ENCODE measurements around the gene YBEY. TPM values are rescaled to one million over a fixed set of nuclear protein-coding genes. Genes with fewer than 3 reads are reported as not detected.

Gene YBEY, protein sequence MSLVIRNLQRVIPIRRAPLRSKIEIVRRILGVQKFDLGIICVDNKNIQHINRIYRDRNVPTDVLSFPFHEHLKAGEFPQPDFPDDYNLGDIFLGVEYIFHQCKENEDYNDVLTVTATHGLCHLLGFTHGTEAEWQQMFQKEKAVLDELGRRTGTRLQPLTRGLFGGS
- polyA plus RNA-seq, result 16.2 to 23.5 TPM (median 20.8 TPM) in 3 replicates
- polyA plus RNA-seq (2011; ENCODE audit: low read depth), result 15.4 TPM
- 26.7 and 33.2 TPM in 2 replicates for polyA plus RNA-seq (2011; cell fraction: cytosol; rRNA removed)
- polyA plus RNA-seq (2011; cell fraction: nucleus; rRNA removed), result 17.2 and 19.1 TPM in 2 replicates
- 13.9 and 22.3 TPM in 2 replicates for polyA plus RNA-seq (2012; ENCODE audit: low replicate concordance)
- 7.3 to 10.8 TPM (median 10.8 TPM) in 3 replicates for polyA minus RNA-seq
- 7.7 TPM for polyA minus RNA-seq (2011; cell fraction: cytosol; rRNA and poly(A)+ RNA removed)
- polyA minus RNA-seq (2011; cell fraction: nucleus; rRNA and poly(A)+ RNA removed), result 3.8 and 5.0 TPM in 2 replicates

DNA sequence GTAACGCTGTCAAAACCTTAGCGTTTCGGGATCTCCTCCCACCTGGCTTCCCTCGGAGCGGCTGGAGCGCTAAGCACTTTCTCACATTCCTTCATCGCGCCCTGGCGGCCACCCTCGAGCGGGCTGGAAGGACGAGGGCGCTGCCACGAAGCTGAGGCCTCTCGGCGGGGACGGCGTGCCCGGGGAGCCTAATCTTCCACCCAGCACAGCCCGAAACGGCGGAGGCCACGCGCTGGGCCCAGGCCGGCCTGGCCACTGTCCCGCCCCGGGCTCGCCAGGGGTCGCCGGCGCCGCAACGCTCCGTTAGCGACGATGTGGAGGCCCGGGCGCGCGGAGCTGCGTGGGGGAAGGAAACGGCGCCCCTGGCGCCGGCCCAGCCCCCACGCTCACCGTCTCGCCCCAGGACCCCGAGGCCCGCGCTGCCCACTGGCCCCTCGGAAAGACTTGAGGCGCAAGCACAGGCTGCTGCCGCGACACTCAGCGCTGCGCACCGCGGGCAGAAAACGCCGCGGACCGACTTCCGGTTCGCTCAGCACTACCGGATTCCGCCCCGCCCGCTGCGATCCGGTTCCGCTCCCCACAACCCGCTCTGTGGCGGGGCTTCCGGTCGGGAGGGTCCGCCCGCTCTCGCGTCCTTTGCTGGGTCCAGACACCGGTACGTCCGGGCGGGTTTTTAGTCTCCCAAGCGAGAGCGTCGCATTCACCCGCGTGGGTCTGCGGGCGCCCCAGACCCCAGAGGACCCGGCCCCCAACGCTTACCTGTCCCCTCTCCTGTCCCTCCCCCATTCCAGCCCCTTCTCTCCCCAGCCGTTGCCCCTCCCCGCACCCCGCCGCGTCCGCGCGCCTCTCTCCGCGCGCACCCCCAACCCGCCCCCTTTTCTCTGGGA is at the start of gene YBEY:
Gene YBEY (plus strand): TSS at position 582 of the 887 bp plus-strand sequence. CDS start 572 bp downstream, outside the sequence.
- dilution Hi-C loops (cut with MboI; ENCODE audit: extremely low pct_ligation_motif_present, low sequenced_read_pairs), result no loop called here
- DNase-seq (ENCODE audit: low read depth, low spot score) (peak; percentile 23), FAIRE-seq (no peak)
- Histone ChIP-seq H3K27ac (ENCODE audit: control insufficient read depth, insufficient read depth, low read length) (peak within 1 kb of the TSS; percentile 72), H3K9me1 (ENCODE audit: control insufficient read depth, extremely low read depth, insufficient read depth, low read length) (no peaks in the 10 kb centered on the region), H4K20me1 (ENCODE audit: control insufficient read depth, extremely low read depth, insufficient read depth, low read length) (no peaks in the 10 kb centered on the region), H3K4me2 (ENCODE audit: control insufficient read depth, extremely low read depth, insufficient read depth, low read depth, low read length) (peak within 1 kb of the TSS; percentile 85), H3K4me1 (ENCODE audit: control insufficient read depth, extremely low read depth, insufficient read depth, low read length) (peaks cover 21% of the 10 kb centered on the region), H3K4me3 (ENCODE audit: control insufficient read depth in 2 of 3, extremely low read depth in 1 of 3, insufficient read depth in 2 of 3, low read depth in 1 of 3, low read length in 3 of 3) (peak within 1 kb of the TSS; percentile 51 to 84 (median 62)), H3K27me3 (ENCODE audit: control insufficient read depth, extremely low read depth, insufficient read depth, low read length) (no peaks in the 10 kb centered on the region), H3K9ac (ENCODE audit: control insufficient read depth, extremely low read depth, insufficient read depth, low read length) (peak within 1 kb of the TSS; percentile 89), H2AFZ (ENCODE audit: control insufficient read depth, low read length) (peak within 1 kb of the TSS; percentile 95), H3K9me3 (ENCODE audit: control insufficient read depth, low read depth, low read length) (no peaks in the 10 kb centered on the region), H3K79me2 (ENCODE audit: control insufficient read depth, insufficient read depth, low read length) (peaks cover 50% of the 10 kb centered on the region), H3K36me3 (ENCODE audit: control insufficient read depth in 2 of 2, extremely low read depth in 1 of 2, insufficient read depth in 2 of 2, low read length in 2 of 2) (peaks cover 5 to 25% of the 10 kb centered on the region in 2 experiments)
- TF ChIP-seq EZH2 (IDR thresholded peaks at IDR 0.05; ENCODE audit: low read length), result no peak
- TF ChIP-seq, protein P1, sequence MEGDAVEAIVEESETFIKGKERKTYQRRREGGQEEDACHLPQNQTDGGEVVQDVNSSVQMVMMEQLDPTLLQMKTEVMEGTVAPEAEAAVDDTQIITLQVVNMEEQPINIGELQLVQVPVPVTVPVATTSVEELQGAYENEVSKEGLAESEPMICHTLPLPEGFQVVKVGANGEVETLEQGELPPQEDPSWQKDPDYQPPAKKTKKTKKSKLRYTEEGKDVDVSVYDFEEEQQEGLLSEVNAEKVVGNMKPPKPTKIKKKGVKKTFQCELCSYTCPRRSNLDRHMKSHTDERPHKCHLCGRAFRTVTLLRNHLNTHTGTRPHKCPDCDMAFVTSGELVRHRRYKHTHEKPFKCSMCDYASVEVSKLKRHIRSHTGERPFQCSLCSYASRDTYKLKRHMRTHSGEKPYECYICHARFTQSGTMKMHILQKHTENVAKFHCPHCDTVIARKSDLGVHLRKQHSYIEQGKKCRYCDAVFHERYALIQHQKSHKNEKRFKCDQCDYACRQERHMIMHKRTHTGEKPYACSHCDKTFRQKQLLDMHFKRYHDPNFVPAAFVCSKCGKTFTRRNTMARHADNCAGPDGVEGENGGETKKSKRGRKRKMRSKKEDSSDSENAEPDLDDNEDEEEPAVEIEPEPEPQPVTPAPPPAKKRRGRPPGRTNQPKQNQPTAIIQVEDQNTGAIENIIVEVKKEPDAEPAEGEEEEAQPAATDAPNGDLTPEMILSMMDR (optimal IDR thresholded peaks at IDR 0.05 in 1 of 3, IDR thresholded peaks at IDR 0.05 in 1 of 3, conservative IDR thresholded peaks at IDR 0.05 in 1 of 3; ENCODE audit: extremely low read depth in 1 of 3, insufficient read depth in 2 of 3, low read length in 3 of 3), result peak; percentile 32 to 56 (median 32)

DNA sequence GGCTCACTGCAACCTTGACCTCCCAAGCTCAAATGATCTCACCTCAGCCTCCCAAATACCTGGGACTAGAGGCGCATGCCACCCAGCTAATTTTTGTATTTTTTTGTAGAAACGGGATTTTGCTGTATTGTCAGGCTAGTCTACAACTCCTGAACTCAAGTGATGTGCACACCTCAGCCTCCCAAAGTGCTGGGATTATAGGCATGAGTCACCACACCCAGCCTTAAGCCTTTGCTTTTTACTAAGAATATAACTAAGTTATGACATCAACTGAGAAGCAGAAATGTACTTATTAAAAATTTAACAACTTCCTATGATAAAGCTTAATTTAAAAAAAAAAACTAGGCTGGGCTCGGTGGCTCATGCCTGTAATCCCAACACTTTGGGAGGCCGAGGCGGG is 48.7 kb upstream of the YBEY start:
- H3K27ac ChIP-seq (ENCODE audit: control insufficient read depth, insufficient read depth, low read length), result no peak overlapping the region
- TF ChIP-seq, protein P1 (optimal IDR thresholded peaks at IDR 0.05 in 1 of 3, IDR thresholded peaks at IDR 0.05 in 1 of 3, conservative IDR thresholded peaks at IDR 0.05 in 1 of 3; ENCODE audit: extremely low read depth in 1 of 3, insufficient read depth in 2 of 3, low read length in 3 of 3), result no peak
- no peak for TF ChIP-seq EZH2 (IDR thresholded peaks at IDR 0.05; ENCODE audit: low read length)
- dilution Hi-C loops (cut with MboI; ENCODE audit: extremely low pct_ligation_motif_present, low sequenced_read_pairs), result no loop called here
- H4K20me1 ChIP-seq (ENCODE audit: control insufficient read depth, extremely low read depth, insufficient read depth, low read length), result no peaks in the 10 kb centered on the region
- H3K4me2 ChIP-seq (ENCODE audit: control insufficient read depth, extremely low read depth, insufficient read depth, low read depth, low read length), result no peak overlapping the region
- no peaks in the 10 kb centered on the region for H3K9me1 ChIP-seq (ENCODE audit: control insufficient read depth, extremely low read depth, insufficient read depth, low read length)
- peaks cover 29 to 37% of the 10 kb centered on the region in 2 experiments for H3K36me3 ChIP-seq (ENCODE audit: control insufficient read depth in 2 of 2, extremely low read depth in 1 of 2, insufficient read depth in 2 of 2, low read length in 2 of 2)
- DNase-seq (ENCODE audit: low read depth, low spot score), result no peak
- no peaks in the 10 kb centered on the region for H3K4me1 ChIP-seq (ENCODE audit: control insufficient read depth, extremely low read depth, insufficient read depth, low read length)
- H3K79me2 ChIP-seq (ENCODE audit: control insufficient read depth, insufficient read depth, low read length), result peaks cover 1% of the 10 kb centered on the region
- H3K4me3 ChIP-seq (ENCODE audit: control insufficient read depth in 2 of 3, extremely low read depth in 1 of 3, insufficient read depth in 2 of 3, low read depth in 1 of 3, low read length in 3 of 3), result no peak overlapping the region
- no peaks in the 10 kb centered on the region for H3K9me3 ChIP-seq (ENCODE audit: control insufficient read depth, low read depth, low read length)
- no peak for FAIRE-seq
- H2AFZ ChIP-seq (ENCODE audit: control insufficient read depth, low read length), result no peak overlapping the region
- H3K27me3 ChIP-seq (ENCODE audit: control insufficient read depth, extremely low read depth, insufficient read depth, low read length), result no peaks in the 10 kb centered on the region
- no peak overlapping the region for H3K9ac ChIP-seq (ENCODE audit: control insufficient read depth, extremely low read depth, insufficient read depth, low read length)
